HG02759 (cell line): Measurements from ENCODE around the gene JAML.
"Not testable (repeated sequence)": the region's sequence is repeated elsewhere in the genome, so short reads cannot be mapped to it uniquely, and the experiment has no call there.

Experiments used
- ATAC-seq: cut with Tn5 transposase; IDR thresholded peaks from one replicate; pipeline ENCODE4 v1.9.1; 2021; ENCODE audit warnings: mild to moderate bottlenecking, moderate library complexity; ENCODE audit not compliant: unreplicated experiment

The JAML gene

GRCh38 chr11:118199135-118199534 is 25.7 kb downstream of the JAML start:
- ATAC-seq, result no peak

DNA sequence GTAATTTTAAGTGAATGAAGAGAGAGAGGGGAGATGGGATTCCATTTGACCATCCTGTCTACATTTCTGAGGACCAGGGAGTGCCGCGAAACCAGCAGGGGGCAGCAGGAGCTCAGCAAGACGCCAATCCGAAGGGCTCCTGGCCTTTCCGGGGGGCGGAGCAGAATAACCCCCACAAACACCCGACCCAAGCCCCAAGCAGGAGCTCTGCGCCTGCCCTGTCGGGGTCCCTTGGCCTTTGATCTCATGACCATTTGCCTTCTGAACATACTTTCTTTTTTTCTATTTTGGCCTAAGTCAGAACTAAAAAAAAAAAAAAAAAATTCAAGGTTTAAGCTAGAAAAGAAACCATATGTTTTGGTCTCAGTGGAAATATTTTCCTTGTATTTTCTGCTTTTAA is 26.4 kb downstream of the JAML start:
- no peak for ATAC-seq

GRCh38 chr11:118194835-118195627 is 29.8 kb downstream of the JAML start:
- ATAC-seq, result no peak

- no peak for ATAC-seq
Measured at GRCh38 chr11:118193910-118194566, 30.8 kb downstream of the JAML start.

DNA sequence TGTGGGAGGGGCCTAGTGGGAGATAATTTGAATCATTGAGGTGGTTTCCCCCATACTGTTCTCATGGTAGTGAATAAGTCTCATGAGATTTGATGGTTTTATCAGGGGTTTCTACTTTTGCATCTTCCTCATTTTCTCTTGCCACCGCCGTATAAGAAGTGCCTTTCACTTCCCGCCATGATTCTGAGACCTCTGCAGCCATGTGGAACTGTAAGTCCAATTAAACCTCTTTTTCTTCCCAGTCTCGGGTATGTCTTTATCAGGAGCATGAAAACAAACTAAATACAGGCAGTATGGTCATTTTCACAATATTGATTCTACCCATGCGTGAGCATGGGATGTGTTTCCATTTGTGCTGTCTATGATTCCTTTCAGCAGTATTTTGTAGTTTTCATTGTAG is 32.0 kb downstream of the JAML start:
- ATAC-seq, result not testable (repeated sequence)

GRCh38 chr11:118190942-118191506 is 33.8 kb downstream of the JAML start:
- ATAC-seq, result not testable (repeated sequence)

- ATAC-seq, result no peak
Measured at GRCh38 chr11:118186346-118187107, 38.3 kb downstream of the JAML start.

- ATAC-seq, result no peak
Measured at GRCh38 chr11:118184784-118185579, 39.8 kb downstream of the JAML start.

- ATAC-seq, result not testable (repeated sequence)
Measured at GRCh38 chr11:118183691-118184090, 41.1 kb downstream of the JAML start.

GRCh38 chr11:118180300-118180703 is 44.5 kb downstream of the JAML start:
- ATAC-seq, result no peak

- ATAC-seq, result no peak
Measured at GRCh38 chr11:118176778-118177134, 48.1 kb downstream of the JAML start.

DNA sequence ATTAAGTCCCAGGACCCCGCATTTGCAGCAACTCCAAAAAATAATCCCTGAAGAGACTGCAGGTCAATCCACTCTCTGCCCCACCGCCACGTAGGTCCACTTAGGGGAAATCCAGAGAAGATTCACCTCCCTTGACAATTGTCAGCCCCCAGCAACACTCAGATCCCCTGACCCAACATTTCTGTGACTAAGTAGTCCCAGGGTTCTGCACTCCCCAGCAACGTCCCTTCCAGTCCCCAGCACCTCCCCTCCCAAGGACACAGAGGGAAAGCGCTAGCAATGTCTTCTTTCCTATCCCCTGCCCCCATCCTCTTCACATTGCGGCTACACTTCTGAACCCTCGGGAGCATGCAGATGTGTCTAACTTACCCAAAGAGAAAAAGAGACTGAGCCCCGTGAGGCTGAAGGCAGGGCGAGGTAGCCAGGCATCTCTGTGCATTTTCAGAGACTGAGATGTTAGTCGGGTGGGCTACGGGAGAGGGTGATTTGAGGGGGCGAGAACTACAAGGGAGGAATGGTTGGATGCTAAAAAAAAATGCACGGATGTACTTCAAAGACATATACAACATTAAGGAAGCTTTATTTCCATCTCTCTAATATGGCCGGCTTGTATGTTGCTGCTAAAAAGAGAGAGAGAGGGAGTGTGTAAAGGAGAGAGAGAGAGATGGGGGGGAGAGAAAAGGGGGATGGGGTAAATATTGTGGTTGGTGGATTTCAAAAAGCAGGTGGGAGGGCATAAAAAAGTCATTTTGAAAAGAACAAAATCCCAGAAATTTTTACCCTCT is 48.6 kb downstream of the JAML start, which contains the start of gene SCN2B:
TSS of gene SCN2B (minus strand) at position 647 of the 785 bp plus-strand sequence. CDS start at position 439, 208 bp downstream.
- no peak for ATAC-seq

DNA sequence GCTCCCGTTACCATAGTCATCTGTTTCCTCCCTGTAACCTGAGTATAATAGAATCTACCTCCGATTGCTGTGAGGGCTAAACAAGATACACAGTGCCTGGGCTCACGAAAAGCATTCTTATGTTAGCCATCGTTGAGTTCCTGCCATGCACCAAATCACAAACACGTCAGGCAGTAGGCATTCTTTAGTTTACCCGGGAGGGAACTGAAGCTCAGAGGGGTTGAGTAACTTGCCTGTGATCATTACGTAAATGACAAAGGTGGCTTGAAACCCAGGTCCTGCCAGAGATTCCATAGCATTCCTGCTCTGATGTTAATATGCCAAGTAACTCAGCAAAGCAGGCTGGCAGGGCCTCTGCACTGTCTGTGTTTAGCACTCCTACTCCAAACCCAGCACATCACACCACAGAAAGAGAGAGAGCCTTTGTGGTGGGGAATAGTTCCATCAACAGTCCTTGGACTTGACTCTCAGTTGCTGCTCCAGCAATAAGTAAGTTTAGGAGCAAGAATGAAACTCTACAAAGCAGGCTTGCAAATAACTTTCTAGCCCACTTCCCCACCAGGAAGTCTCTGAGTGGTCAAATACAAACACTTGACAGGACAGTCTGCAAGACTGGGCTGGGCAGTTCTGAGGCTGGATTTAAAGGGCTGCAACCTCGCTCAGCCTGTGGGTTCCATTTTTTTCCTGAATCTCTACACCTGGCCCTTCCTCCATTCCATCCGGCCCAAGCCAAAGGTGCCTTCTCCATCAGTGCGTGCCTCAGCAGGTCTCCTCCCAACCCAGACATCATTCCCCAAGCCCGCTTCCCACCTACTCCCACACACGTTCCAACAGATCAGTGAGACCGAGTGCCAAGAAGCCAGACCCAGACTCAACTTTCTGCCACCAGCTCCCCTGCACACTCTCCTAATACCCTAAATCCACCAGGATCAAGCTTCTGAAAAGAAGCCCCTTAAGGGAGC is 49.5 kb downstream of the JAML start:
- ATAC-seq, result no peak

DNA sequence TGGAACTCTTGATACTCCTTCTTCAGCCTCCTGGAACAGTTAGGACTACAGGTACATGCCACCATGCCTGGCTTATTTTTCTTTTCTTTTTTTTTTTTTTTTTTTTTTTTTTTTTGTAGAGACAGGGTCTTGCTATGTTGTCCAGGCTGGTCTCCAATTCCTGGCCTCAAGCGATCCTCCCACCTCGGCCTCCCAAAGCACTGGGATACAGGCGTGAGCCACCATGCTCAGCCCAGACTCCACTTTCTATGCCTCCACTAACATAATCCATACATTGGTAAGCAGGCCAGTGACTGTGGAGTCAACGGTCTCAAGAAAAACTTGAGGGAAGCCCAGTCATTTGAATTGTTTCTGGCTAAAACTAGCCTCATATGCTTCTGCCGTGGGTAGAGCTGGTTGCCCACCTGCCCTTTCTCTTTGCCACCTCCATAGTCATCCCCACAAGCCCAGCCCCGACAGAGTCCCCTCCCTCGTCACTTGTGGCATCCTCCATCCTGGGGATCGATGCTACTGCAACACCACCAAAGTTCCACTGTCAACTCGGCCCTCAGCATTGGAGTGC is 50.7 kb downstream of the JAML start:
- ATAC-seq, result no peak

DNA sequence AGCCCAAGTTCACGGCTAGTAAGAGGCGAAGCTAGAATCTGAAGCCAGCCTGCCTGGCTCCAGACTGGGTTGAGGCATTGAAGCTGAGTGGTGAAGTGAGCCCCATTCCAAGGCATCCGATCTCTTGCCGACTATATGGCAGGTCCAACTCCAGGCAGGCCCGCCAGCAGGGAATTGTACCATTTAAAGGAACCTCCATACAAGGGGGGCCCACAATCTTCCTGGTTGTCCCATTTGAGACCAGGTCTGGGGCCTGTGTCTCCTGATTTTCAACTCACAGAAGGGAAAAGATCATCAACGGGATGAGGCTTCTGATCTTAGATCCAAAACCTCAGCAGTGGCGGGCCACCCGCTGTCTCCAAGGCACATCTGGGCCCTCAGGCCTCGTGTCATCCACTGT is 52.5 kb downstream of the JAML start:
- no peak for ATAC-seq

DNA sequence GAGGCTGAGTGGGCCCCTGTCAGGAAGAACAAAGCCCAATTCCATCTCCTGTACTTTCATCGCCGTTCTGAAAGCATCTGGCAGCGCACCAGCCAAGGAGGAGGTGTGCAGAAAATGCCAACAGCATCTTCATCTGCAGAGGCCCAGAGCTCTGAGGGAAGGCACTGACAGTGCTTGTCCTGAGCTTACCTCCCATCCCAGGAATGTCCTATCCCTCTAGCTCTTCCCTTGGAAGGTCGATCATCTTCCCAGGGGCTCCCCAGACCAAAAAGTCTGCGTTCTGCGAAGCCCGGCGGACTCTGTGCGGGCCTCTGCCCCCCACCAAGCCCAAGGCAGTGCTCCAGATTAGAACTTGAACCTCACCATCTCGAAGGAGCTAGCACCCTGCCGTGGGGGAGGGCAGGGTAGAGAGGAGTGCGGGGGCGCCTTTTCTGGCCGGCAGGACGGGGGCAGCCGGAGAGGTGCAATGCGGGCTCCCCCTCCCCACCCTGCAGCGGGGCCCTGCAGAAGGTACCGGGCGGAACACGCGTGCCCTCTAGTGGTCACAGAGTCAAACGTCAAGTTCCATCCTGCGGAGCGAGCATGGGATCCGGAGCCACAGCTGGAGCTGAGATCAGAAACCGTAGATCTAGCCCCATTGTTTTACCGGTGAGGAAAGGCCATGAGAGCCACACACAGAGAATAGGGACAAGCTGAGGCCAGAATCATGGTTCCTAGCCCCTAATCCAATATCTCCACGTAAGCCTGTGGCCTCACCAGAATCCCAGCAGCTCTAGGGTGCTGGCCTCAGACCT is 53.3 kb downstream of the JAML start:
- ATAC-seq, result peak; percentile 54

DNA sequence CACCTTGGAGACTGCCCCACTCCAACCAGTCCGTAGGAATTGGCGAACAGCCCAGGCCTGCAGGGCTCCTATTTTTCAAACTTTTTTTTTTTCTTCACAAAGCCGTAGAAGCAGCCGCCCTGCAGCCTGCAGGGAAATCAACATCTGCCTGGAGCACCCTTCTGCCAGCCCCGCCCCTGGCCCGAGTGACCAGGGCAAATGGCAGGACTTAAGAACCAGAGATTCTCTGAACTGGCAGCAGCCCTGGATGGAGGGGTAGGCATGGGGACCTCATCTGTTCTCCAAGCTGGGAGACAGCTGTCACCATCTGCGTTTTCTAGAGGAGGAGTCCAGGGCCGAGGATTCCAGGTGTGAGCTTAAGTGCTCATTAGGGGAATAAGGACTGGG is 53.9 kb downstream of the JAML start:
- no peak for ATAC-seq
